GM12865 (cell line): Measurements from ENCODE around the gene RALGAPA1.

Source experiments
- DNase-seq: peaks from one replicate; pipeline ENCODE4 v3.0.0; 2010; ENCODE audit warnings: low read depth
- H3K4me3 ChIP-seq: 2 replicates; pipeline ENCODE4 v1.5.1; 2011; ENCODE audit warnings: mild to moderate bottlenecking, low read depth, low read length, control low read depth
- CTCF ChIP-seq: IDR thresholded peaks from 2 replicates; pipeline ENCODE4 v1.5.1; 2011; ENCODE audit warnings: low read length, control low read depth, low read depth, inconsistent platforms; ENCODE audit not compliant: insufficient read depth; ENCODE audit errors: missing control alignments

The RALGAPA1 gene

GRCh38 chr14:35821564-35822411 lies 12.7 kb upstream of the RALGAPA1 start:
- no peak overlapping the region for H3K4me3 ChIP-seq
- peak; percentile 76 for TF ChIP-seq CTCF
- peak; percentile 44 for DNase-seq

- H3K4me3 ChIP-seq = no peak overlapping the region
- no peak for DNase-seq
- no peak for TF ChIP-seq CTCF
These were observed 10.8 kb upstream of the RALGAPA1 start for GRCh38 chr14:35819591-35820540.

- H3K4me3 ChIP-seq = no peak overlapping the region
- peak; percentile 23 for TF ChIP-seq CTCF
- peak; percentile 15 for DNase-seq
These were observed 9.4 kb upstream of the RALGAPA1 start for GRCh38 chr14:35818346-35819115.

GRCh38 chr14:35814371-35815005 lies 5.4 kb upstream of the RALGAPA1 start:
- TF ChIP-seq CTCF = peak; percentile 83
- peak; percentile 73 for DNase-seq
- H3K4me3 ChIP-seq = no peak overlapping the region

- DNase-seq = no peak
- no peak for TF ChIP-seq CTCF
- H3K4me3 ChIP-seq = no peak overlapping the region
These were observed 1.9 kb upstream of the RALGAPA1 start for GRCh38 chr14:35810963-35811362.

- H3K4me3 ChIP-seq = peak overlapping the region; percentile 79
These were observed 502 bp upstream of the RALGAPA1 start for GRCh38 chr14:35809597-35809996.

More at GRCh38 chr14:35809597-35809996, 502 bp upstream of the RALGAPA1 start:
- TF ChIP-seq CTCF = no peak
- no peak for DNase-seq
